Measurements from ENCODE around the gene TBC1D22A. TPM values are rescaled to one million over a fixed set of nuclear protein-coding genes. Genes with fewer than 3 reads are reported as not detected.
A peak's percentile ranks its signal among the peaks of the same experiment; 100 is the strongest.

Gene TBC1D22A
- total RNA-seq, 1 experiment from 2014 or later: 32.6 TPM

- peaks cover 5% of the 10 kb centered on the region for H3K4me1 Mint-ChIP-seq (ENCODE audit: low read depth, unreplicated experiment)
- H3K4me3 Mint-ChIP-seq (ENCODE audit: unreplicated experiment): no peak overlapping the region
- intact Hi-C loops (cut with micrococcal nuclease; ENCODE audit: unreplicated experiment): no loop called here
- no peaks in the 10 kb centered on the region for H3K36me3 ChIP-seq (ENCODE audit: control insufficient read depth, insufficient read depth, low read length)
- no TSS peak for BruUV-seq (replicated peaks)
- no peaks in the 10 kb centered on the region for H3K9me3 Mint-ChIP-seq (ENCODE audit: unreplicated experiment)
- TF ChIP-seq CTCF (IDR thresholded peaks at IDR 0.05; ENCODE audit: insufficient read depth in 1 of 2, low read depth in 1 of 2, low read length in 1 of 2, severe bottlenecking in 1 of 2, unreplicated experiment in 1 of 2): no peak
- H3K27ac Mint-ChIP-seq (ENCODE audit: unreplicated experiment): peak overlapping the region; percentile 42
- H3K9me3 ChIP-seq: no peaks in the 10 kb centered on the region
- CTCF ChIA-PET: no interaction called here
- no peaks in the 10 kb centered on the region for H3K4me1 ChIP-seq
- H3K27me3 Mint-ChIP-seq (ENCODE audit: insufficient read depth, unreplicated experiment): no peaks in the 10 kb centered on the region
- H3K27me3 ChIP-seq (replicated peaks; ENCODE audit: control insufficient read depth, insufficient read depth, low read length): no peaks in the 10 kb centered on the region
- DNase-seq: no peak
- POLR2A ChIA-PET: no interaction called here
- peaks cover 14% of the 10 kb centered on the region for H3K36me3 Mint-ChIP-seq (ENCODE audit: insufficient read depth, unreplicated experiment)
- H3K4me3 ChIP-seq (ENCODE audit: low read depth, low read length): no peak overlapping the region
Measured at GRCh38 chr22:46853191-46853590, 90.7 kb downstream of the TBC1D22A start.

DNA sequence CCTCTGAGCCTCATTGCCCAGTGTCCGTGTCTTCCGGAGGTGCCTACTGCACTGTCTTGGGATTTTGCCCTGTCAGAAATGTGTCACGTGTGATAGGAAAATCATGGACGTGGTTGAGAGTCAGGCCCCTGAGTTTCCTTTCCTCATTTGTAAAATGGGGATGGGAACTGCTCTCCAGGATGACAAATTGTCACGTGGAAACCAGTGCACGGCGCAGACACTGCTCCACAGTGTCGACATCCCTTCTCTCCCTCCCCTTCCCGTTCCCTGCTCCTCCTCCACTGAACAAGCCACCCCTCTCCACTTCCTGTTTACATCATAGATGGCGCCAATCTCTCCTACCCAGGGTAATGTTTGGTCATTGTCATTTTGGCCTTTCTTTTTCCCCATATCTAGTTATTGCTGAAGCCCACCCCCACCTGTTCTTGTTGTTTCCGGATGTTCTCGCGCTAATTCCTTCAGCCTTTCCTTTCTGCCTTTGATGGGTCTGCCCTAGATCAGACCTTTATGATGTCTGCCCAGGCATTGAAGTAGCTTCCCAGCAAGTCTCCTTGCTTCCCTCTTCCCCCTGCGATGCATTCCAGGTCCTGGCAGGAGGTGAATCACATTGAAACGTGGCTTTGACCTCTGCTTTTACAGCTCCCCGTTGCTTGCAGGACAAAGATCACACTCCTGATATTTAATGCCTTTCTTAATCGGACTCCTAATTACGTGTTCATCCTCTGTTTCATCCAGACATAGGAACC, 91.8 kb downstream of the TBC1D22A start:
- Mint-ChIP-seq H3K27ac (ENCODE audit: unreplicated experiment) (no peak overlapping the region), H3K9me3 (ENCODE audit: unreplicated experiment) (no peaks in the 10 kb centered on the region), H3K27me3 (ENCODE audit: insufficient read depth, unreplicated experiment) (no peaks in the 10 kb centered on the region), H3K4me3 (ENCODE audit: unreplicated experiment) (no peak overlapping the region), H3K36me3 (ENCODE audit: insufficient read depth, unreplicated experiment) (peaks cover 14% of the 10 kb centered on the region), H3K4me1 (ENCODE audit: low read depth, unreplicated experiment) (peaks cover 5% of the 10 kb centered on the region)
- CTCF ChIA-PET: no interaction called here
- intact Hi-C loops (cut with micrococcal nuclease; ENCODE audit: unreplicated experiment): no loop called here
- no peaks in the 10 kb centered on the region for H3K9me3 ChIP-seq
- DNase-seq: no peak
- no TSS peak for BruUV-seq (replicated peaks)
- TF ChIP-seq CTCF (IDR thresholded peaks at IDR 0.05; ENCODE audit: insufficient read depth in 1 of 2, low read depth in 1 of 2, low read length in 1 of 2, severe bottlenecking in 1 of 2, unreplicated experiment in 1 of 2): no peak
- POLR2A ChIA-PET: no interaction called here
- no peaks in the 10 kb centered on the region for H3K27me3 ChIP-seq (replicated peaks; ENCODE audit: control insufficient read depth, insufficient read depth, low read length)
- H3K4me3 ChIP-seq (ENCODE audit: low read depth, low read length): no peak overlapping the region
- H3K36me3 ChIP-seq (ENCODE audit: control insufficient read depth, insufficient read depth, low read length): no peaks in the 10 kb centered on the region
- no peaks in the 10 kb centered on the region for H3K4me1 ChIP-seq

- Mint-ChIP-seq H3K9me3 (ENCODE audit: unreplicated experiment) (no peaks in the 10 kb centered on the region), H3K27me3 (ENCODE audit: insufficient read depth, unreplicated experiment) (no peaks in the 10 kb centered on the region), H3K4me1 (ENCODE audit: low read depth, unreplicated experiment) (peaks cover 5% of the 10 kb centered on the region), H3K27ac (ENCODE audit: unreplicated experiment) (no peak overlapping the region), H3K36me3 (ENCODE audit: insufficient read depth, unreplicated experiment) (peaks cover 14% of the 10 kb centered on the region), H3K4me3 (ENCODE audit: unreplicated experiment) (no peak overlapping the region)
- no peaks in the 10 kb centered on the region for H3K36me3 ChIP-seq (ENCODE audit: control insufficient read depth, insufficient read depth, low read length)
- no peaks in the 10 kb centered on the region for H3K9me3 ChIP-seq
- ChIA-PET CTCF (no interaction called here), POLR2A (no interaction called here)
- no peak for DNase-seq
- no peaks in the 10 kb centered on the region for H3K4me1 ChIP-seq
- no TSS peak for BruUV-seq (replicated peaks)
- no peak overlapping the region for H3K4me3 ChIP-seq (ENCODE audit: low read depth, low read length)
- no peak for TF ChIP-seq CTCF (IDR thresholded peaks at IDR 0.05; ENCODE audit: insufficient read depth in 1 of 2, low read depth in 1 of 2, low read length in 1 of 2, severe bottlenecking in 1 of 2, unreplicated experiment in 1 of 2)
- intact Hi-C loops (cut with micrococcal nuclease; ENCODE audit: unreplicated experiment): no loop called here
- H3K27me3 ChIP-seq (replicated peaks; ENCODE audit: control insufficient read depth, insufficient read depth, low read length): no peaks in the 10 kb centered on the region
Measured at GRCh38 chr22:46855681-46856080, 93.2 kb downstream of the TBC1D22A start.
